KMS-11 (cell line): Measurements from ENCODE around the gene OGG1.

Source experiments
- H2AFZ ChIP-seq: fragments of 200-600 bp; sonication (generic); 2 replicates; pipeline ENCODE4 v1.6.1; 2016; ENCODE audit warnings: antibody characterized with exemption, mixed run types, low read depth
- H3K27ac ChIP-seq: fragments of 200-600 bp; sonication (generic); 2 replicates; pipeline ENCODE4 v1.6.1; 2016; ENCODE audit warnings: mild to moderate bottlenecking, mixed run types
- H3K27me3 ChIP-seq: fragments of 200-600 bp; sonication (generic); 2 replicates; pipeline ENCODE4 v1.6.1; 2017; ENCODE audit warnings: mild to moderate bottlenecking, low read depth, mixed run types, moderate library complexity; ENCODE audit not compliant: insufficient read depth
- H3K36me3 ChIP-seq: fragments of 200-600 bp; sonication (generic); 2 replicates; pipeline ENCODE4 v1.6.1; 2017; ENCODE audit warnings: mild to moderate bottlenecking, mixed run types; ENCODE audit not compliant: insufficient read depth
- H3K4me1 ChIP-seq: fragments of 200-600 bp; sonication (generic); 2 replicates; pipeline ENCODE4 v1.6.1; 2016; ENCODE audit warnings: mild to moderate bottlenecking, low read depth, mixed run types; ENCODE audit not compliant: poor library complexity, severe bottlenecking
- H3K4me2 ChIP-seq: fragments of 200-600 bp; sonication (generic); 2 replicates; pipeline ENCODE4 v1.7.0; 2016; ENCODE audit warnings: mild to moderate bottlenecking, mixed run types
- H3K4me3 ChIP-seq: fragments of 200-600 bp; sonication (generic); IDR thresholded peaks from 2 replicates; pipeline ENCODE4 v1.6.1; 2017; ENCODE audit warnings: low read depth, low read length, mixed read lengths; ENCODE audit not compliant: insufficient read depth
- H3K79me2 ChIP-seq: fragments of 200-600 bp; sonication (generic); 2 replicates; pipeline ENCODE4 v1.6.1; 2016; ENCODE audit warnings: low read depth, mixed run types; ENCODE audit not compliant: insufficient read depth
- H3K9ac ChIP-seq: fragments of 200-600 bp; sonication (generic); 2 replicates; pipeline ENCODE4 v1.6.1; 2016; ENCODE audit warnings: mild to moderate bottlenecking, mixed run types
- H4K20me1 ChIP-seq: fragments of 200-600 bp; sonication (generic); 2 replicates; pipeline ENCODE4 v1.6.1; 2016; ENCODE audit warnings: mild to moderate bottlenecking, mixed run types; ENCODE audit not compliant: insufficient read depth
- CTCF ChIP-seq: fragments of 200-600 bp; sonication (generic); conservative IDR thresholded peaks from 2 replicates; pipeline ENCODE4 v1.6.1; 2017; ENCODE audit warnings: low read depth, mild to moderate bottlenecking, antibody characterized with exemption, low read length, moderate library complexity, mixed read lengths

The OGG1 gene

GRCh38 chr3:9716801-9717555 is 32.8 kb upstream of the OGG1 start:
- Histone ChIP-seq H2AFZ (no peak overlapping the region), H3K36me3 (no peaks in the 10 kb centered on the region), H3K4me2 (no peak overlapping the region), H3K9ac (no peak overlapping the region), H3K4me1 (no peaks in the 10 kb centered on the region), H3K79me2 (no peaks in the 10 kb centered on the region), H3K4me3 (no peak overlapping the region), H4K20me1 (no peaks in the 10 kb centered on the region), H3K27ac (no peak overlapping the region), H3K27me3 (no peaks in the 10 kb centered on the region)
- TF ChIP-seq CTCF = no peak

DNA sequence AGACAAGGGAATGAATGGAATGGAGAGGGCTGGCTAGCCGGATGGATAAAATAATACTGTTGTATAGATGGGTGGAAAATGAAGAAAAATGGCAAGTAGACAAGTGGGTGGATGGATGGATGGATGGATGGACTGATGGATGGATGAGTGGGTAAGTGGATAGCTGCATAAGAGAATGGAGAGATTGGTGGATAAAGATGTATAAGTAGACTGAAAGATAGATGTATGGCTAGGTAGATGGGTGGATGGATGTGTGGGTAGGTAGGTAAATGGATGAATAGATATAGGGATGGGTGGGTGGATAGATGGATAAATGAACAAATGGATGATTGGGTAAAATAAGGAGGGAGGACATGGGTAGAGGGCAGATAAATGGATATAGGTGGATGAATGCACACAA is 32.2 kb upstream of the OGG1 start:
- H3K4me1 ChIP-seq = no peaks in the 10 kb centered on the region
- H4K20me1 ChIP-seq = no peaks in the 10 kb centered on the region
- no peaks in the 10 kb centered on the region for H3K79me2 ChIP-seq
- no peak overlapping the region for H3K9ac ChIP-seq
- TF ChIP-seq CTCF = no peak
- H3K36me3 ChIP-seq = no peaks in the 10 kb centered on the region
- H3K27me3 ChIP-seq = no peaks in the 10 kb centered on the region
- H3K4me2 ChIP-seq = no peak overlapping the region
- no peak overlapping the region for H3K27ac ChIP-seq
- no peak overlapping the region for H2AFZ ChIP-seq
- H3K4me3 ChIP-seq = no peak overlapping the region

DNA sequence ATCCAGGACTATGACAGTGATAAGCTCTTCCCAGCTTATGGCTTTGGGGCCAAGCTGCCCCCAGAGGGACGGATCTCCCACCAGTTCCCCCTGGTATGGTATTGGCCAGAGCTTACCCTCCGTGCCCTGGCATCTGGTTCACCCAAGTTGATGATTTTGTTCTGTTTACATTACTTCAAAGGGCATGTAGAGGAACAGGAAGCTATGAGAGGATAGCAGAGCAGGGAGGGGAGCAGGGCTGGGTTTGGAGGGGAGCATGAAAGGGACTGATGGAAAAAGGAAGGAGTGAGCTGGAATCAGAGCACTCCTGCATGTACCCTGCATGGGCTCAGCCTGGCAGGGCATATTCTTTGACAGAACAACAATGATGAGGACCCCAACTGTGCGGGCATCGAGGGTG is 31.6 kb upstream of the OGG1 start:
- TF ChIP-seq CTCF = no peak
- Histone ChIP-seq H3K9ac (no peak overlapping the region), H3K27me3 (no peaks in the 10 kb centered on the region), H3K27ac (no peak overlapping the region), H4K20me1 (no peaks in the 10 kb centered on the region), H3K4me1 (no peaks in the 10 kb centered on the region), H2AFZ (no peak overlapping the region), H3K4me2 (no peak overlapping the region), H3K36me3 (no peaks in the 10 kb centered on the region), H3K79me2 (no peaks in the 10 kb centered on the region), H3K4me3 (no peak overlapping the region)

DNA sequence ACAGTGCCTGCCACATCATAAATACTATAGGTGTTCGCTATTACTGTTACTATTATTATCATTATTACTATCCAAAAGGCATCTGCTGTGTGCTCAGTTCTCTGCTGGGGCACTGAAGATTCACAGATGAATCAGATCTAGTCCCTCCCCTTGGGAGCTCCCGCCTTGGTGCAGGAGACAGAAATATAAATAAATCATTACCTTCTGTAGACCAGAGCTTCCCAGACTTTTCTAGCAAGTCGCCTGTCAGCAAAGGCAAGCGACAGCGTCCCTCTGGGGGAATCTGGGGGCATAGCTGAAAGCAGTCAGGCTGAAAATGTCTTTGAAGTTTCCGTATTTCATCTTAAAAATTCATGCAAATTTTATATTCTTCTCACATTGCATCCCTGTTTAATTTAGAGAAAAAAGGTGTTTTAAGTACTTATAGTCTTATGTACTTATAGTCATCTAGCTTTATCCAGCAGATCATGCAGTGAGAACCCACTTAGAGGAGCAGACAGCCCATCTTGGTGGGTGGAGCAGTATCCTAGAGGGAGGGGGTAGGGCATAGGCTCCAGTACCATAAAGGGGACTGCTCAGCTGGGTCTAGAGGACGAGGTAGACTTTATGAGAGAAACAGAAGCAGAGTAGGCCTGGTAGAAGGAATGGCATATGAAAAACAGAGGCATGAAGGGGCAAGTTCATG is 28.6 kb upstream of the OGG1 start:
- H3K36me3 ChIP-seq = no peaks in the 10 kb centered on the region
- no peak overlapping the region for H2AFZ ChIP-seq
- H3K4me3 ChIP-seq = no peak overlapping the region
- no peaks in the 10 kb centered on the region for H3K27me3 ChIP-seq
- H3K79me2 ChIP-seq = no peaks in the 10 kb centered on the region
- H3K27ac ChIP-seq = no peak overlapping the region
- no peaks in the 10 kb centered on the region for H4K20me1 ChIP-seq
- no peak overlapping the region for H3K4me2 ChIP-seq
- TF ChIP-seq CTCF = no peak
- H3K4me1 ChIP-seq = no peaks in the 10 kb centered on the region
- H3K9ac ChIP-seq = no peak overlapping the region
